NCI-H2081 treated with DMSO at 0.1 percent for 48 hours (cell line): Measurements from ENCODE around the gene HS3ST1.
"Not testable (repeated sequence)": the region's sequence is repeated elsewhere in the genome, so short reads cannot be mapped to it uniquely, and the experiment has no call there.

Experiments
- DNase-seq: peaks from one replicate; lab custom pipeline; 2025; lab: John Stamatoyannopoulos, UW

The HS3ST1 gene

DNA sequence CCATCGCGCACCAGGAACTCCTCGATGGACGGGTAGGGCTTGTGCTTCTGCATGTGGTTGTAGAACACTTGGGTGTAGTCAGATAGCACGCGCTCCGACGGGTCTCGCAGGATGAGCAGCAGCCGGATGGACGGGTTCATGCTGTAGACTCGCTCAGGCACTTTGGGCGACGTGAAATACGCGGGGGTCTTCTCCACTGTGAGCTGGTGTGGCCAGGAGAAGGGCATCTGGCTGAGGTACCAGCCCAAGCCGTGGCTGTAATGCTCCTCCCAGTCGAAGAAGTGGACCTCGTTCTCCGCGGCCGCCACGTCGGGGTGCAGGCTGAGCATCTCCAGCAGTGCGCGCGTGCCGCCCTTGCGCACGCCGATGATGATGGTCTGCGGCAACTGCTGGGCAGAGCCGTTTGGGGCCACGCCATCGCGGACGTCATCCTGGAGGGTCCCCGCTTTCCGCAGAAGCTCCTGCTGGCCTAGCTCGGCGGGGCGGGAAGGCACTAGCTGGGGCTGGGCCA lies 29.2 kb downstream of the HS3ST1 start:
- DNase-seq: no peak

DNA sequence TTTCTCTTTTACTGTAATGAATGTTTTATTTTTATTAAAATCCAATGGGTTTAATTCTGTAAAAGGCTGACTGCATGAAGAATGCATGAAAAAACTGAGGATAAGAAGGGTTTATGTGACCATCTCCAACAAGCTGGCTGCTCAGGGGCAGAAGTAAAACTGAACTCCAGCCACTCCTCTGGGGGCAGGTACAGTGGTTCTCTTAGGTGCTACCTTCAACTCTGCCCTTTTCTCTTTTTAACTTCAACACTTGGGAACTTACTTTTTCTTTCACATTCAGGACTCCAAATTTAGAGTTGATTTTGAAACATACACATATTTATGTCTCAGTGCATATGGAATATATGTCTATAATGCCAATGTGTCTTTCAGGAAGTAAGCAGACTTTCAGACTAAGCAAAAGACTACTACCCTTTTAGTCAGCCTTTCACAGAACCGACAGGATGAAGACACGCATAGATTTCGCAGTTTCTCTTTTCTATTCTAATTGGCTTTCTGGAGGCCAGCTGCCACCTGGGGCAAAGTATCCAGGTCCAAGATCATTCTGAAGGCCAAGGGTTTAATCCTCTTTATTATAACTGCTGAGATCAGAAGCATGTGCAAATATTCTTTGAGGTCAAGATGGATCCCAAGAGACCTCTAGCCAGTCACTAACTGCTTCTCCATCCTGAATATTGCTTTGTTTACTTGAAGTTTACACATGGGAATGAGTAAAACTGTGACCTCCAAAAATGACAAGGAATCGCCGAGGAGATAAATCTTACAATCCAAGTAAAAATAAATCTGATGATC lies 30.7 kb downstream of the HS3ST1 start:
- DNase-seq: no peak

DNA sequence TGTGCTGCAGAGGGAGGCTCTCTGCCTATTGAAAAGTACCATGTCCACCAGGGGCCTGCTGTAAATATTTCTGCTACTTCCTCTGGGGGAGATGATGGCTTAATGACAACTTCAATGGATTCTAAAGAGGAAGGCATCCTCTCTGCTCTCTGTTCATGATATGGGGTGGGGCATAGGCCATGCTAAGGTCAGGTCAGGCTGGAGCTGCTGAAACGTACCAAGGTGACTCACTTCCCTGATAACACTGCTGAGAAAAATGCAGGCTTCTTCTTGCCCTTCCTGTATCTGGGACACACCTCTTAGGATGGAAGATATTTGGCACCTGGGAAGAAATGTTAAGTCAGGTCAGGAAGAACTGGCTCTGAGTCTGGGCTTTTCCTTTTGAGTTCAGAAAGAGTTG lies 31.5 kb downstream of the HS3ST1 start:
- DNase-seq: no peak

DNA sequence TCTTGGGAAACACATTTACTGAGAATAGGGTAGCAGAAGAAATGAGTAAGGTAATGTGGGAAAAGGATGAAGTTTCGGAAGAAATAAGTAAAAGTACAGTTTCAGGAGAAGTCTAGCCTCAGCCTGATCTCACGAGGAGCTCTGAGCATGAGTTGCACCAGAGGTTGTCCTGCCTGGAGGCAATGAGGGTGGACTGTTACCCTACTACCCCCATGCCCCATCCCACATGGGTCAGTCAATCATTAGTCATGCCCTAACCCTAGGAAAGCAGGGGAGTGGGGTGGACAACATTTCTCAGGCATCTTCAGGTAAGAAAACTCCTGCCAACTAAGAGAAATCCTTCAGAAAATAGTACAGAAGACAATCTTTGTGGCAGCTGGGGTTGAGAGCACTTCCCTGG lies 35.1 kb downstream of the HS3ST1 start:
- DNase-seq: no peak

DNA sequence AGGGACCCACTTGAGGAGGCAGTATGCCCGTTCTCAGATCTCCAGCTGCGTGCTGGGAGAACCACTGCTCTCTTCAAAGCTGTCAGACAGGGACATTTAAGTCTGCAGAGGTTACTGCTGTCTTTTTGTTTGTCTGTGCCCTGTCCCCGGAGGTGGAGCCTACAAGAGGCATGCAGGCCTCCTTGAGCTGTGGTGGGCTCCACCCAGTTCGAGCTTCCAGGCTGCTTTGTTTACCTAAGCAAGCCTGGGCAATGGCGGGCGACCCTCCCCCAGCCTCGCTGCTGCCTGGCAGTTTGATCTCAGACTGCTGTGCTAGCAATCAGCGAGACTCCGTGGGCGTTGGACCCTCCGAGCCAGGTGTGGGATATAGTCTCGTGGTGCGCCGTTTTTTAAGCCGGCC lies 44.6 kb downstream of the HS3ST1 start:
- DNase-seq: not testable (repeated sequence)

DNA sequence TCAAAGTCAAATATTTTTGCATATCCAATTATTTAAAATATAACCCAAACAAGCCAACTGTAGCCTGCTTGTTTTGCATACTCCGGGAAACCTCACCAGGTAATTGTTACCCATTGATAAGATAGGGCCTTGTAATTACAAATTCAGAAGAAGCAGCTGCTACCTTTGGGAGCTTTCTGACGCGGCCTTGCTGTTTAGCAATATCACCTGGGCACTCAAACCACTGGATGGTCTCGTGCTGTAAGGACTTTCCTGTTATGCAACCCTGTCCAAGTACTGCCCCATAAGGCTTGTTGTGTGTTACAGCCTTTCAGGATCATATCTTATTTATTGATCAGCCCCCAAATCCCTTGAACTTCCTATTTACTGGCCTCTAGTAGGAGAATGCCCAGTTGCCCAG lies 52.1 kb downstream of the HS3ST1 start:
- no peak for DNase-seq

DNA sequence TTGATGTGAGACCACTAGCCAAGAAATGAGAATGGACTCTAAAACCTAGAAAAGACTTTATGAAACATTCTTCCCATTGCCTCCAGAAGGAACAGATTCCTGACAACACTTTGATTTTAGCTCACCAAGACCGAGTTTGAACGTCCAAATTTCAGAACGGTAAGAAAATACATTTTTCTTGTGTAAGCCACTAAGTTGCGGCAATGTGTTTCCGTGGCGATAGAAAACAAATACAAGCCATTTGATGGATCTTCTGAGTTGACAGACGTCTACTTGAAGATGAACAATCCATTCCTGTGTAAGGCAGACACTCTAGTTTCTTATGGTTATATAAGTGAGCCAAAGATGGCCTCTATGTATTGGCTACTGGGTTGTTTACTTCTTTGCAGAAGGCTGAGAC lies 52.5 kb downstream of the HS3ST1 start:
- no peak for DNase-seq

DNA sequence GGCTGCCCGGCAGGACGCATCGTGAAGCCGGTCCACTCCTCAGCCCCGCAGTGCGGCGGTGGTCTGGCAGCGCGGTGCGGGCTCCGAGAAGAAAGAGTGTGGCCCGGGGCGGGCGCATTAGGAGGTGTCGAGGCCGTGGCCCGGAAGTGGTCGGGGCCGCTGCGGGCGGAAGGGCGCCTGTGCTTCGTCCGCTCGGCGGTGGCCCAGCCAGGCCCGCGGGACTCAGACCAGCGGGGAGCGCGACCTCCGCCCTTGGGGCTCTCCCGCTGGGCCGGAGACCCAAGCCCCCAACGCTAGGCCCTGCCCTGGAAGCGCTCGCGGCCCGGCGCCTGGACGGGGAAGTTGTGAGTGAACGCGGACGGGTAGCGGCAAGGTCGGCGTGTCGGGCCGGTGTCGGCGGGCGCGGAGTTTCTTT lies 60.0 kb downstream of the HS3ST1 start:
- DNase-seq: no peak

DNA sequence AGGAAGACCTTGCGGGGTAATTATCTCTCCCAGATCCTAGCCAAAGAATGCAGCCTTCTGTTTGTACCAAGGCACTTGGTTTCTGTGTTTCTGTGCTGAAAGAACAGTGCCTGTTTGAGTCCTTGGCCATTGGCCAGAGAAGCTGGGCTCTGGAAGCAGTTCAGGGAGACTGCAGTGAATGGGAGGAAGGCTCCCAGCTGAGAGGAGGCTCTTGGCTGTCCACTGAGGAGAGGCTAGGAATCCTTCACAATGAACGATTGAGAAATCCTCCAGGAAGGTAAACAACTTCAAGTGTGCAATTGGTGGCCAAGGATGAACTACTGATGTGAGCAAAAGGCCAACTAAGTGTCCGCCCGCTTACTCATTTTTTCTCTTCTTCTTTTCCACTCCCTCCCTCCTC lies 61.3 kb downstream of the HS3ST1 start:
- no peak for DNase-seq

DNA sequence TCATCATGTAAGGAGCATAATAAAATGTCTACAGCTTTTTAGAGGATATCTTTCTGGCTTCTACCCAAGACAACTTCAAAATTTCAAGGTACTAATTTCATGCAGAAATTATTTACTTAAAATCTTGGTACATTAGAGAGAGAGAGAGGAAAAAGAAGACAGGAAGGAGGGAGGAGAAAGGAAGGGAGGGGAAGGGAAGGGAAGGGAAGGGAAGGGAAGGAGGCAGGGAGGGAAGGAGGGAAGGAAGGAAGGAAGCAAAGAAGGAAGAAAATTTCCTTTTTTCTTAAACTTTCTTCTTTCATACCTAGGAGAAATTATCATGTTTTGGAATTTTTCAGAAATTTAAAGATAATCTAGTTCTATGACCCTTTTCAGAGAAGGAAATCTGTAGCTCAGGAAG lies 61.8 kb downstream of the HS3ST1 start:
- DNase-seq: no peak

DNA sequence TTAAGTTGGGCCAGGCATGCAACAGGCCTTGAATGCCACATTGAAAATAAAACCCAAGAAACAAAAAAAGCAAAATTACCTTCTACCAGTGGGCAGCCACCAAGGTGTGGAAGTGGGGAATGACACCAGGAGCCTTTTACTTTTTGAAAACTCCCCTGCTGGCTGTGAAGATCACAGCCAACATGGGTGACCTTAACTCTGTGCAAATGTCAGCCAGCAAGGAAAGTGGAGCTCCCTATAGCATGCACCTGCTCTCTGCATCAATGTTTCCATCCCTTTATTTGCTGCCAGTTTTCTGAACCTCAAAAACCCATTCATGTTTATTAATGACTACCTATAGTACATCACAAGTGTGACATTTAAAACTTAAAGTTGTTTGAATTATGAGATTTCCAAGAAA lies 63.7 kb downstream of the HS3ST1 start:
- no peak for DNase-seq

DNA sequence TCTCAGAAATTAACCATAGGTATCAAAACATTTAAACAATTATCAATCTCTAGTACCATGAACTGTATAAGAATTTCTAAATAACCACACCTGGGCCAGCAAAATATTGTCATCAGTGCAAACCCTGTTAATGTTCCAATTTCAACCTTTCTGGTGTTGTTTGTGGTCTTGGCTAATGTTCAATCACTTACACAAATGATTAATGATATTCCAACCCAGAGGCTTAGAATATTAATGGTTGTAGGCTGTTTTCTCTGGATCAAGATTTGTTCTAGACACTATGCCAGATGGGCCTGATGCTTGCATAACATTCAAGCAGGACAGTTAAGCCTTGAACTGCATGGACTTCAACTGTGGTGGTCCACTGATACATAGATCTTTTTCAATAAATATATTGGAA lies 69.1 kb downstream of the HS3ST1 start:
- no peak for DNase-seq

DNA sequence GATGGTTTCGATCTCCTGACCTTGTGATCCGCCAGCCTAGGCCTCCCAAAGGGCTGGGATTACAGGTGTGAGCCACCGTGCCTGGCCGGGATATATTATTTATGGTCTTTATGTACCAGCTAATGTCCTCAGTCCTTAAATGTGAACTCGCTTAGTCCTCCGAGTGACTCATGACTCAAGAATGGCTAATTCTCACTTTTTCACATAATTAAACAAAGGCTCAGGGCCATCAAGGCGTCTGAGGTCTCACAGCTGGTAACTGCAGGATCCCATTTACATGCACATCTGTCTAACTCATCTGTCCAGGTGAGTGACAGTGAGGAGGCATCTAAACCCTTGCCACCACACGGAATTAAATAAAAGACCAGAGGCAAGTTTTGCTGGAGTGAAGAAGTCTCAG lies 73.5 kb downstream of the HS3ST1 start:
- DNase-seq: no peak

DNA sequence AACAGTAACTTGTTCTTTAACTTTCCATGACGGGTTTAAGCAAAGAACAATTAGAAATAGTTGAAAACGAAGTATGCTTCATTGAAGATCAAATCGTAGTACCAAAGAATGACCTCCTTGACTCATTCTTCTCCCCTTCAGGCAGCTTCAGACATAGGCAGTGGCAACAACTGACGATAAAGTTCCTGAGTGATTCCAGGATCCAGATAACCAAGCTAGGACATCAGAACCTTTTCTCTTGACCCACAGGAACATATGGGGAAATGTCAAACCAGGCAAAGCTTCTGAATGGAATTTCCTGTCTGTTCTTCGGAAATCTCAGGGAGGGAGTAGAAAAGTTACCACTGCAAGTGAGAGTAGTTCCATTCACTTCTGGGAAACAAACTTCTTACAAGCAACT lies 74.2 kb downstream of the HS3ST1 start:
- no peak for DNase-seq

DNA sequence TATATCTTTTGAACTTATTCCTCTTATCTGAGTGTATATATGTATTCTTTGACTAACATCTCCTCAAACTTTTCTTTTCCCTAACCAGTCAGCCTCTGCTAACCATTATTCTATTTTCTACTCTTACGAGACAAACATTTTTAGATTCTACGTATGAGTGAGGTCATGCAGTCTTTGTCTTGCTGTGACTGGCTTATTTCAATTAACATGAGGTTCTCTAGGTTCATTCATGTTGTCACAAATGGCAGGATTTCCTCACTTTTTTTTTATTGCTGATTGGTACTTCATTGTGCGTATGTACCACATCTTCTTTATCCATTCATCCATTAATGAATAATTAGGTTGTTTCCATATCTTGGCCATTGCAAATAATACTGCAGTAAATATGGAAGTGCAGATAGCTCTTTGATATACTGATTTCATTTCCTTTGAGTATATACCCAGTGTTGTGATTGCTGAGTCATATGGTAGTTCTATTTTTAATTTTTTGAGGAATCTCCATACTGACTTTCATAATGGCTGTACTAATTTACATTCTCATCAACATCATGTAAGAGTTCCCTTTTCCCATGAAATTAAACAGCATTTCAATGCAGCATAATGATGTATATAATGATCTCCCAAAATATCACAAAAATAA lies 80.1 kb downstream of the HS3ST1 start:
- no peak for DNase-seq

DNA sequence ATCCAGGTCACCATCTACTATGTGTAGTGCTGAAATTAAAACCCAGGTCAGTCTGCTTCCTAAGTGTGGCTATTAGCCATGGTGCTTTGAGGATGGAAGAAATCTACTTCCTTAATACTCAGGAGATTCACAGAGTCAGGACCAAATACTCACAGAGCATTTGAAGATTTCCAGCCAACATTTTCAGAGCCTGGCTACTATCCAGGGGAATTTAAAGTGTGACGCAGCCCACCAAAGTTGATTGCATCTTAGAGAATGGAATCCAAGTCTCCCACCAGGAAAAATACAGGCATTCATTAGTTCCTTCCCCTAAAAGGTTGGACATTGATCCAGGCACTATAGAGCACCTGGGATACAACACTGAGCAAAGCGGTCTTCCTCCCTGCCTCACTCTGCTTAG lies 83.8 kb downstream of the HS3ST1 start:
- no peak for DNase-seq

DNA sequence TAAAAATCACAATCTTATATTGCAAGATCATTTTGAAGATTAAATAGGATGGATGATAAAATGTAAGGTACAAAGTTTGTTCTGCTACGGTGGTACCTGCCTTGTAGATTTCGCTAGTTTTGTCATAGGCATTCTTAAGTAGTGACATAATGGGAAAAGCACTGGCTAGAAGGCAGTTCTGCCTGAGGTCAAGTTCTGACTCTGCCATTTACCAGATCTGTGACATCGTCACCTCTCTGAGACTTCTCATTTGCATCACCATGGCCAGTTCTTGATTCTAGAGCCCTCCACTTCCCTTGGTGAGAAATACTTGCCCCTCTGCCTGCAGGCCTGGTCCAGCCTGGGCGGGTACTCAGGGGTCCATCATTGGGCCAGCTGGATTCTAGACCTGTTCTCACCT lies 85.2 kb downstream of the HS3ST1 start:
- DNase-seq: no peak
